Inflammatory macrophage treated with lipopolysaccharide for 4 hours (primary cell): ENCODE data around the gene PGAP3.
A peak's percentile ranks its signal among the peaks of the same experiment; 100 is the strongest.

Experiments used
- DNase-seq: peaks from one replicate; pipeline ENCODE4 v3.0.0-alpha.2; 2020

PGAP3 gene

GRCh38 chr17:39694593-39694992 lies 6.7 kb upstream of the PGAP3 start:
- DNase-seq, result no peak

- DNase-seq, result no peak
Measured at GRCh38 chr17:39688945-39689344, 1.1 kb upstream of the PGAP3 start.

- DNase-seq, result no peak
Measured at GRCh38 chr17:39688475-39688835, 598 bp upstream of the PGAP3 start.

- no peak for DNase-seq
Measured at GRCh38 chr17:39687101-39687545, 734 bp downstream of the PGAP3 start.

GRCh38 chr17:39684369-39685192 lies 3.3 kb downstream of the PGAP3 start:
- DNase-seq, result no peak

- no peak for DNase-seq
Measured at GRCh38 chr17:39683295-39683939, 4.4 kb downstream of the PGAP3 start.

- no peak for DNase-seq
Measured at GRCh38 chr17:39679521-39680192, 8.2 kb downstream of the PGAP3 start.

- DNase-seq, result no peak
Measured at GRCh38 chr17:39678340-39679116, 9.3 kb downstream of the PGAP3 start.

- no peak for DNase-seq
Measured at GRCh38 chr17:39677542-39678339, 10.1 kb downstream of the PGAP3 start.

GRCh38 chr17:39677072-39677471 lies 10.8 kb downstream of the PGAP3 start:
- DNase-seq, result no peak

- peak; percentile 29 for DNase-seq
Measured at GRCh38 chr17:39676198-39676819, 11.5 kb downstream of the PGAP3 start.

GRCh38 chr17:39675390-39676082 lies 12.3 kb downstream of the PGAP3 start:
- no peak for DNase-seq

GRCh38 chr17:39674702-39675389 lies 13.0 kb downstream of the PGAP3 start:
- DNase-seq, result no peak

GRCh38 chr17:39674179-39674578 lies 13.7 kb downstream of the PGAP3 start:
- no peak for DNase-seq

GRCh38 chr17:39673335-39674081 lies 14.3 kb downstream of the PGAP3 start:
- no peak for DNase-seq

GRCh38 chr17:39672522-39673334 lies 15.1 kb downstream of the PGAP3 start:
- DNase-seq, result no peak

GRCh38 chr17:39671651-39672521 lies 16.0 kb downstream of the PGAP3 start:
- DNase-seq, result no peak

- no peak for DNase-seq
Measured at GRCh38 chr17:39670746-39671145, 17.1 kb downstream of the PGAP3 start.
